Keratinocyte (primary cell): ENCODE results near the gene KRT81. TPM values are rescaled to one million over a fixed set of nuclear protein-coding genes. Genes with fewer than 3 reads are reported as not detected.
"Not testable (repeated sequence)": the region's sequence is repeated elsewhere in the genome, so short reads cannot be mapped to it uniquely, and the experiment has no call there.

Experiments
- DNase-seq: peaks from one replicate; pipeline ENCODE4 v3.0.0-alpha.2; 2011; ENCODE audit warnings: low read depth, missing footprints, low spot score
- FAIRE-seq: peaks from 2 replicates; lab custom pipeline; 2011; peaks lifted over from hg19 to GRCh38; lab: Jason Lieb, UNC
- H2AFZ ChIP-seq: 2 replicates; pipeline ENCODE4 v1.6.0; 2012; ENCODE audit warnings: low read length, control low read depth, inconsistent platforms; ENCODE audit not compliant: control insufficient read depth
- H3K27ac ChIP-seq: 2 replicates; pipeline ENCODE4 v1.5.1; 2011; ENCODE audit warnings: low read length; ENCODE audit not compliant: control insufficient read depth, insufficient read depth
- H3K27me3 ChIP-seq: 3 replicates; pipeline ENCODE4 v1.6.0; 2011; ENCODE audit warnings: low read length; ENCODE audit not compliant: control insufficient read depth, insufficient read depth; ENCODE audit errors: extremely low read depth
- H3K36me3 ChIP-seq, 2 experiments: 2 replicates in 1 of 2; 3 replicates in 1 of 2; pipeline ENCODE4 v1.5.1; 2011; ENCODE audit warnings: low read length in 2 of 2, mild to moderate bottlenecking in 1 of 2; ENCODE audit not compliant: control insufficient read depth in 2 of 2, insufficient read depth in 2 of 2; ENCODE audit errors: extremely low read depth in 1 of 2
- H3K4me1 ChIP-seq: 3 replicates; pipeline ENCODE4 v1.5.1; 2011; ENCODE audit warnings: low read length; ENCODE audit not compliant: control insufficient read depth, insufficient read depth; ENCODE audit errors: extremely low read depth
- H3K4me2 ChIP-seq: 3 replicates; pipeline ENCODE4 v1.6.0; 2011; ENCODE audit warnings: low read depth, low read length; ENCODE audit not compliant: control insufficient read depth, insufficient read depth; ENCODE audit errors: extremely low read depth
- H3K4me3 ChIP-seq, 3 experiments: fragments of 200-600 bp in 1 of 3; sonication (generic) in 1 of 3; 2 replicates in 2 of 3; 3 replicates in 1 of 3; pipeline ENCODE4 v1.5.1; 2011 to 2016; ENCODE audit warnings: low read length in 3 of 3, mild to moderate bottlenecking in 3 of 3, control low read depth in 2 of 3, inconsistent platforms in 1 of 3, low read depth in 1 of 3, mixed read lengths in 1 of 3, mixed run types in 1 of 3, moderate library complexity in 1 of 3; ENCODE audit not compliant: control insufficient read depth in 2 of 3, insufficient read depth in 2 of 3; ENCODE audit errors: extremely low read depth in 1 of 3
- H3K79me2 ChIP-seq: 2 replicates; pipeline ENCODE4 v1.6.0; 2012; ENCODE audit warnings: low read length; ENCODE audit not compliant: control insufficient read depth, insufficient read depth
- H3K9ac ChIP-seq: 3 replicates; pipeline ENCODE4 v1.6.0; 2011; ENCODE audit warnings: low read length; ENCODE audit not compliant: control insufficient read depth, insufficient read depth; ENCODE audit errors: extremely low read depth
- H3K9me1 ChIP-seq: 3 replicates; pipeline ENCODE4 v1.6.0; 2011; ENCODE audit warnings: low read length; ENCODE audit not compliant: control insufficient read depth, insufficient read depth; ENCODE audit errors: extremely low read depth
- H3K9me3 ChIP-seq: 2 replicates; pipeline ENCODE4 v1.5.1; 2012; ENCODE audit warnings: low read depth, low read length; ENCODE audit not compliant: control insufficient read depth
- H4K20me1 ChIP-seq: 3 replicates; pipeline ENCODE4 v1.6.0; 2011; ENCODE audit warnings: low read length; ENCODE audit not compliant: control insufficient read depth, insufficient read depth; ENCODE audit errors: extremely low read depth
- CTCF ChIP-seq, 3 experiments: IDR thresholded peaks in 1 of 3; conservative IDR thresholded peaks in 1 of 3; optimal IDR thresholded peaks in 1 of 3; 2 replicates in 2 of 3; 3 replicates in 1 of 3; pipeline versions ENCODE3 to v1.5.1; 2011; ENCODE audit warnings: low read length in 3 of 3, mild to moderate bottlenecking in 3 of 3, moderate library complexity in 2 of 3, control low read depth in 1 of 3, inconsistent platforms in 1 of 3; ENCODE audit not compliant: insufficient read depth in 2 of 3; ENCODE audit errors: extremely low read depth in 1 of 3
- EZH2 ChIP-seq: IDR thresholded peaks from one replicate; pipeline ENCODE4 v1.6.1; 2012; ENCODE audit warnings: inconsistent platforms, mild to moderate bottlenecking, low read length, moderate library complexity
- dilution Hi-C: fragments of 300-500 bp; cut with MboI; formaldehyde crosslinking; loops from one replicate; pipeline ENCODE4 v1.7.0; 2020; ENCODE audit warnings: low sequenced_read_pairs; ENCODE audit not compliant: extremely low pct_ligation_motif_present
- polyA plus RNA-seq, 5 experiments: library from polyadenylated mRNA; depleted of rRNA in 3 of 5; stranded (reverse) in 3 of 5; stranded (forward) in 1 of 5; unstranded in 1 of 5; fragments of >200 nt; gene quantifications; 1 replicate in 1 of 5; 2 replicates in 3 of 5; 3 replicates in 1 of 5; pipeline versions ENCODE4 v1.2.1 to v1.2.3, GENCODE V29; 2011 to 2012; ENCODE audit warnings: missing spikeins in 2 of 5, low read depth in 1 of 5, low replicate concordance in 1 of 5

KRT81 gene
- polyA plus RNA-seq, 1 donor (not counting 4 experiments of a cell fraction or from before 2014, with no cell fraction given), result 0.03 TPM

DNA sequence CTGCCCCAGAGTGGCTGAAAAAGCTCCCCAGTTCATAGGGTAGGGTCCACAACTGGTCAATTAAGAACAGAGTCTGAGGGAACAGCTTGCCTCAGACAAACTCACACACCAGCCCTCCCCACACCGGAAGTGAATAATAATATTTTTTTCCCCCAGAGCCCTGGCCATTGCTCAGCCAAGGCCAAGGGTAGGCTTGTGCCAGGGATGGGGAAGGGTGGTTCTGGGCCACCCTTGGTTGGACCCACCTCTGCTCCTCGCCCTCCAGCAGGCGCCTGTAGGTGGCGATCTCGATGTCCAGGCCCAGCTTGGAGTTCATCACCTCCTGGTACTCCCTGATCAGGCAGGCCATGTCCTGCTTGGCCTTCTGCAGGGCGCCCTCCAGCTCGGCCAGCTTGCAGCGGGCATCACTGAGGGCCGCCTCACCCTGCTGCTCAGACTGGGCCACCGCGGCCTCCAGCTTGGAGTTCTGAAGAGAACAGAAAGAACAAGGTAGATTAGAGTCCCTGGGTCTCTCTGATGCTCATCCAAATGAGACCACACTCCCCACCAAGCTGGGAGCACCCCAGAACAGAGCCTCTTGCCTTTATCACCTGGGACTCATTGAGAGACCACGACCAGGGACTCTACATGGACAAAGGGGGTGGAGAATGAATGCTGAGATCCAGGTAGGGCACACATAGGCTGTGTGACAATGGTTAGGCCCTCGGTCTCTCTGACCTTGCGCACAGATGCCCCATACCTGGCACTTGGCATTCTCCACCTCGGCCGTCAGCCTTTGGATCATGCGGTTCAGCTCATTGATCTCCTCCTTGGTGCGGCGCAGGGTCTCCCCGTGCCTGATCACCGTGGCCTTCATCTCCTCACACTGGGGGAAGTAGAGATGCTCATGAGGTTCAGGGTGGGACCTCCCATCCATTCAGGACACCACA lies 4.2 kb downstream of the KRT81 start:
- H3K9ac ChIP-seq, H3K4me2 ChIP-seq, H2AFZ ChIP-seq, H3K79me2 ChIP-seq, FAIRE-seq, H3K4me3 ChIP-seq, H3K9me1 ChIP-seq, H4K20me1 ChIP-seq, H3K27me3 ChIP-seq, H3K27ac ChIP-seq, H3K36me3 ChIP-seq, dilution Hi-C loops, DNase-seq, H3K9me3 ChIP-seq: not testable (repeated sequence)
- peak in 2 of 3 experiments; percentile 9 to 21 for TF ChIP-seq CTCF (optimal IDR thresholded peaks at IDR 0.05 in 1 of 3, IDR thresholded peaks at IDR 0.05 in 1 of 3, conservative IDR thresholded peaks at IDR 0.05 in 1 of 3; ENCODE audit: extremely low read depth in 1 of 3, insufficient read depth in 2 of 3, low read length in 3 of 3)
- peaks cover 20% of the 10 kb centered on the region for H3K4me1 ChIP-seq

DNA sequence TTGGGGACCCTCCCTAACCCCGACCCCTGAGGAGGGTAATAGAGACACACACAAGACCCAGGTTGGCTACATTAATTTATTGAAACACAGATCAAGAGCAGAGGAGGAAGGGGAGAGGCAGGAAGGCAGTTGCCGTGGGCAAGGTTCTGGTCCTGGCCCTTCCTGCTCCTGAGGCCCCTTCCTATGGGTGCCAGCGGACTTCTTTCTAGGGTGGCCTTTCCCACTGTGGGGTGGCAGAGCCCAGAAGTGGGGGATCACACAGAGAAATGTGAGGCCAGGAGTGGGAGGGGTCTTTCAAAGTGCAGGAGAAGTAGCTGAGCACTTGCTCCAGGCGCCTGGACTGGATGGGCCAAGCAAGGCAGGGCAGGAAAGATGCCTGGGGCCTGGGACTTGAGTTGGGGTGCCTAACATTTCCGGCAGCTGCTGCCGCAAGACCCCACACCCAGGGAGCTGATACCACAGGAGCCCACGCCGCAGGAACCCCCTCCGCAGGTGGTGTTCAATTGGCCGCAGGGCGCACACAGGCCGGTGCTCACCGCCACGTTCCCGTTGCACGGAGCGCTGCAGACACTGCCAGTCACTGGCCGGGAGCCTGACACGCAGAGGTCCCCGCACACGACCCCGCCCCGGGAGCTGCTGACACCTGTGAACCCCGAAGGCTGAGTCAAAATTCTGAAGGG lies 5.3 kb downstream of the KRT81 start:
- Histone ChIP-seq H3K36me3 (no peaks in the 10 kb centered on the region), H4K20me1 (no peaks in the 10 kb centered on the region), H3K27me3 (no peaks in the 10 kb centered on the region), H3K9me3 (no peaks in the 10 kb centered on the region), H3K9ac (no peak overlapping the region), H2AFZ (no peak overlapping the region), H3K4me2 (peak overlapping the region; percentile 31), H3K9me1 (no peaks in the 10 kb centered on the region), H3K4me1 (peaks cover 27% of the 10 kb centered on the region), H3K79me2 (no peaks in the 10 kb centered on the region), H3K27ac (no peak overlapping the region), H3K4me3 (no peak overlapping the region)
- dilution Hi-C loops, result no loop called here
- FAIRE-seq (no peak), DNase-seq (no peak)
- TF ChIP-seq CTCF (optimal IDR thresholded peaks at IDR 0.05 in 1 of 3, IDR thresholded peaks at IDR 0.05 in 1 of 3, conservative IDR thresholded peaks at IDR 0.05 in 1 of 3; ENCODE audit: extremely low read depth in 1 of 3, insufficient read depth in 2 of 3, low read length in 3 of 3), result no peak
- no peak for TF ChIP-seq EZH2
